ENCODE data around the gene RBP2. TPM values are rescaled to one million over a fixed set of nuclear protein-coding genes. Genes with fewer than 3 reads are reported as not detected.
A peak's percentile ranks its signal among the peaks of the same experiment; 100 is the strongest.

Gene RBP2
- total and polyA plus RNA-seq, 9 of the 15 experiments (the other 6 are each of a cell fraction or from before 2014, with no cell fraction given), result not detected

DNA sequence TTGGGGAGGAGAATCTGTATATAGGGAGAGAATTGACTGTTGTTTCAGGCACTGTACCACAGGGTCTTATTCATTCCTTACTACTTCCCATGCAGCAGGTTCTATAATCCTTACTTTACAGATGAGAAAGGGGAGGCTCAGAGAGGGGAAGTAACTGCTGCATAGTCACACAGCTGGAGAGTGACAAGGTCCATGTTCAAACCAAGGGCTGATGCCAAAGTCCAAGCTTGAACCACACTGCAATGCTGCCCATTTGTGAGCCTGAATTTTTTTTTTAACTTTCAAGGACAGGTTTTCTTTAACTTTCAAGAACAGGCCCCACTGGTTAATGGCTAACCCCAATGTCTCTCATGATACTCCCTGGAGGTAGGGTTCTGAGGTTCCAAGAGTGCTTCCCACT, 26.2 kb downstream of the RBP2 start:
- ChIA-PET CTCF (ENCODE audit: low intra/inter-chr PET ratio) (no interaction called here), POLR2A (no interaction called here)
- in situ Hi-C loops (cut with MboI), result no loop called here
- no peaks in the 10 kb centered on the region for H3K36me3 ChIP-seq (ENCODE audit: control insufficient read depth, insufficient read depth, low read length)
- FAIRE-seq (no peak), DNase-seq (ENCODE audit: extremely low read depth in 1 of 4, low spot score in 3 of 4) (no peak), ATAC-seq (no peak)
- H3K79me2 ChIP-seq (ENCODE audit: control insufficient read depth, insufficient read depth, low read length), result no peaks in the 10 kb centered on the region
- H3K9ac ChIP-seq (ENCODE audit: insufficient read depth in 1 of 2, low read depth in 2 of 2, low read length in 2 of 2), result no peak overlapping the region
- no peaks in the 10 kb centered on the region for H3K9me3 ChIP-seq (replicated peaks; ENCODE audit: control insufficient read depth, insufficient read depth, low read depth, low read length)
- no TSS peak for BruUV-seq (replicated peaks)
- H4K20me1 ChIP-seq (replicated peaks; ENCODE audit: control insufficient read depth, insufficient read depth, low read length), result no peaks in the 10 kb centered on the region
- intact Hi-C loops (cut with micrococcal nuclease), result no loop called here
- no peaks in the 10 kb centered on the region for H3K4me1 ChIP-seq (replicated peaks in 1 of 2; ENCODE audit: control insufficient read depth in 2 of 2, insufficient read depth in 2 of 2, low read length in 2 of 2)
- H3K4me3 ChIP-seq, result no peak overlapping the region
- no peak overlapping the region for H3K4me2 ChIP-seq (ENCODE audit: insufficient read depth, low read length)
- no peak overlapping the region for H3K27ac ChIP-seq (ENCODE audit: extremely low read depth, low read depth, low read length)
- H2AFZ ChIP-seq (ENCODE audit: low read depth, low read length), result no peak overlapping the region
- H3K9me1 ChIP-seq (ENCODE audit: control insufficient read depth, insufficient read depth, low read length), result no peaks in the 10 kb centered on the region
- peaks cover 0 to 5% of the 10 kb centered on the region in 2 experiments; a peak in 1 of 5 replicates for H3K27me3 ChIP-seq (ENCODE audit: control insufficient read depth in 2 of 2, insufficient read depth in 2 of 2, low read length in 2 of 2)
- TF ChIP-seq, protein P1, sequence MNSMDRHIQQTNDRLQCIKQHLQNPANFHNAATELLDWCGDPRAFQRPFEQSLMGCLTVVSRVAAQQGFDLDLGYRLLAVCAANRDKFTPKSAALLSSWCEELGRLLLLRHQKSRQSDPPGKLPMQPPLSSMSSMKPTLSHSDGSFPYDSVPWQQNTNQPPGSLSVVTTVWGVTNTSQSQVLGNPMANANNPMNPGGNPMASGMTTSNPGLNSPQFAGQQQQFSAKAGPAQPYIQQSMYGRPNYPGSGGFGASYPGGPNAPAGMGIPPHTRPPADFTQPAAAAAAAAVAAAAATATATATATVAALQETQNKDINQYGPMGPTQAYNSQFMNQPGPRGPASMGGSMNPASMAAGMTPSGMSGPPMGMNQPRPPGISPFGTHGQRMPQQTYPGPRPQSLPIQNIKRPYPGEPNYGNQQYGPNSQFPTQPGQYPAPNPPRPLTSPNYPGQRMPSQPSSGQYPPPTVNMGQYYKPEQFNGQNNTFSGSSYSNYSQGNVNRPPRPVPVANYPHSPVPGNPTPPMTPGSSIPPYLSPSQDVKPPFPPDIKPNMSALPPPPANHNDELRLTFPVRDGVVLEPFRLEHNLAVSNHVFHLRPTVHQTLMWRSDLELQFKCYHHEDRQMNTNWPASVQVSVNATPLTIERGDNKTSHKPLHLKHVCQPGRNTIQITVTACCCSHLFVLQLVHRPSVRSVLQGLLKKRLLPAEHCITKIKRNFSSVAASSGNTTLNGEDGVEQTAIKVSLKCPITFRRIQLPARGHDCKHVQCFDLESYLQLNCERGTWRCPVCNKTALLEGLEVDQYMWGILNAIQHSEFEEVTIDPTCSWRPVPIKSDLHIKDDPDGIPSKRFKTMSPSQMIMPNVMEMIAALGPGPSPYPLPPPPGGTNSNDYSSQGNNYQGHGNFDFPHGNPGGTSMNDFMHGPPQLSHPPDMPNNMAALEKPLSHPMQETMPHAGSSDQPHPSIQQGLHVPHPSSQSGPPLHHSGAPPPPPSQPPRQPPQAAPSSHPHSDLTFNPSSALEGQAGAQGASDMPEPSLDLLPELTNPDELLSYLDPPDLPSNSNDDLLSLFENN (IDR thresholded peaks at IDR 0.05; ENCODE audit: low read depth in 2 of 2, low read length in 2 of 2), result no peak
- TF ChIP-seq MYBL2 (IDR thresholded peaks at IDR 0.05; ENCODE audit: low read depth) (no peak), MYBL2 (CRISPR knock-in tag; IDR thresholded peaks at IDR 0.05; ENCODE audit: borderline replicate concordance) (no peak), RBM25 (IDR thresholded peaks at IDR 0.05; ENCODE audit: low read depth, low read length, severe bottlenecking) (peak; percentile 61), STAG1 (CRISPR knock-in tag; IDR thresholded peaks at IDR 0.05; ENCODE audit: borderline replicate concordance) (no peak), CHD2 (IDR thresholded peaks at IDR 0.05; ENCODE audit: low read depth, low read length) (no peak), ZNF124 (CRISPR knock-in tag; IDR thresholded peaks at IDR 0.05) (no peak), ZFP36 (IDR thresholded peaks at IDR 0.05; ENCODE audit: low read depth, low read length, partially characterized antibody) (peak; percentile 29), ZNF24 (IDR thresholded peaks at IDR 0.05) (no peak)
- TF ChIP-seq, protein P2, sequence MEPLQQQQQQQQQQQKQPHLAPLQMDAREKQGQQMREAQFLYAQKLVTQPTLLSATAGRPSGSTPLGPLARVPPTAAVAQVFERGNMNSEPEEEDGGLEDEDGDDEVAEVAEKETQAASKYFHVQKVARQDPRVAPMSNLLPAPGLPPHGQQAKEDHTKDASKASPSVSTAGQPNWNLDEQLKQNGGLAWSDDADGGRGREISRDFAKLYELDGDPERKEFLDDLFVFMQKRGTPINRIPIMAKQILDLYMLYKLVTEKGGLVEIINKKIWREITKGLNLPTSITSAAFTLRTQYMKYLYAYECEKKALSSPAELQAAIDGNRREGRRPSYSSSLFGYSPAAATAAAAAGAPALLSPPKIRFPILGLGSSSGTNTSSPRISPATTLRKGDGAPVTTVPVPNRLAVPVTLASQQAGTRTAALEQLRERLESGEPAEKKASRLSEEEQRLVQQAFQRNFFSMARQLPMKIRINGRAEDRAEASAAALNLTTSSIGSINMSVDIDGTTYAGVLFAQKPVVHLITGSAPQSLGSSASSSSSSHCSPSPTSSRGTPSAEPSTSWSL (CRISPR knock-in tag; IDR thresholded peaks at IDR 0.05; ENCODE audit: borderline replicate concordance), result no peak
- TF ChIP-seq, protein P3, sequence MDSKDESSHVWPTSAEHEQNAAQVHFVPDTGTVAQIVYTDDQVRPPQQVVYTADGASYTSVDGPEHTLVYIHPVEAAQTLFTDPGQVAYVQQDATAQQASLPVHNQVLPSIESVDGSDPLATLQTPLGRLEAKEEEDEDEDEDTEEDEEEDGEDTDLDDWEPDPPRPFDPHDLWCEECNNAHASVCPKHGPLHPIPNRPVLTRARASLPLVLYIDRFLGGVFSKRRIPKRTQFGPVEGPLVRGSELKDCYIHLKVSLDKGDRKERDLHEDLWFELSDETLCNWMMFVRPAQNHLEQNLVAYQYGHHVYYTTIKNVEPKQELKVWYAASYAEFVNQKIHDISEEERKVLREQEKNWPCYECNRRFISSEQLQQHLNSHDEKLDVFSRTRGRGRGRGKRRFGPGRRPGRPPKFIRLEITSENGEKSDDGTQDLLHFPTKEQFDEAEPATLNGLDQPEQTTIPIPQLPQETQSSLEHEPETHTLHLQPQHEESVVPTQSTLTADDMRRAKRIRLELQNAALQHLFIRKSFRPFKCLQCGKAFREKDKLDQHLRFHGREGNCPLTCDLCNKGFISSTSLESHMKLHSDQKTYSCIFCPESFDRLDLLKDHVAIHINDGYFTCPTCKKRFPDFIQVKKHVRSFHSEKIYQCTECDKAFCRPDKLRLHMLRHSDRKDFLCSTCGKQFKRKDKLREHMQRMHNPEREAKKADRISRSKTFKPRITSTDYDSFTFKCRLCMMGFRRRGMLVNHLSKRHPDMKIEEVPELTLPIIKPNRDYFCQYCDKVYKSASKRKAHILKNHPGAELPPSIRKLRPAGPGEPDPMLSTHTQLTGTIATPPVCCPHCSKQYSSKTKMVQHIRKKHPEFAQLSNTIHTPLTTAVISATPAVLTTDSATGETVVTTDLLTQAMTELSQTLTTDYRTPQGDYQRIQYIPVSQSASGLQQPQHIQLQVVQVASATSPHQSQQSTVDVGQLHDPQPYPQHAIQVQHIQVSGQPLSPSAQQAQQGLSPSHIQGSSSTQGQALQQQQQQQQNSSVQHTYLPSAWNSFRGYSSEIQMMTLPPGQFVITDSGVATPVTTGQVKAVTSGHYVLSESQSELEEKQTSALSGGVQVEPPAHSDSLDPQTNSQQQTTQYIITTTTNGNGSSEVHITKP (IDR thresholded peaks at IDR 0.05; ENCODE audit: partially characterized antibody), result no peak
- TF ChIP-seq, protein P4, sequence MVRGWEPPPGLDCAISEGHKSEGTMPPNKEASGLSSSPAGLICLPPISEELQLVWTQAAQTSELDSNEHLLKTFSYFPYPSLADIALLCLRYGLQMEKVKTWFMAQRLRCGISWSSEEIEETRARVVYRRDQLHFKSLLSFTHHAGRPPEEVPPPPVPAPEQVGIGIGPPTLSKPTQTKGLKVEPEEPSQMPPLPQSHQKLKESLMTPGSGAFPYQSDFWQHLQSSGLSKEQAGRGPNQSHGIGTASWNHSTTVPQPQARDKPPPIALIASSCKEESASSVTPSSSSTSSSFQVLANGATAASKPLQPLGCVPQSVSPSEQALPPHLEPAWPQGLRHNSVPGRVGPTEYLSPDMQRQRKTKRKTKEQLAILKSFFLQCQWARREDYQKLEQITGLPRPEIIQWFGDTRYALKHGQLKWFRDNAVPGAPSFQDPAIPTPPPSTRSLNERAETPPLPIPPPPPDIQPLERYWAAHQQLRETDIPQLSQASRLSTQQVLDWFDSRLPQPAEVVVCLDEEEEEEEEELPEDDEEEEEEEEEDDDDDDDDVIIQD (CRISPR knock-in tag; IDR thresholded peaks at IDR 0.05), result no peak

All from K562 (cell line).